Measurements from ENCODE around the gene UBA52. TPM values are rescaled to one million over a fixed set of nuclear protein-coding genes. Genes with fewer than 3 reads are reported as not detected.

The UBA52 gene
- total and polyA plus RNA-seq, 7 experiments from 2014 or later: 1,563 to 2,429 (median 2,196) TPM

- H3K4me1 Mint-ChIP-seq: peaks cover 6 to 32% (median 23%) of the 10 kb centered on the region in 7 donors
These were observed 38.5 kb downstream of the UBA52 start for GRCh38 chr19:18610245-18610555.

GRCh38 chr19:18610556-18611326, 39.1 kb downstream of the UBA52 start:
- H3K4me1 ChIP-seq (ENCODE audit: control insufficient read depth in 2 of 2, insufficient read depth in 2 of 2, low read length in 2 of 2): peaks cover 12% of the 10 kb centered on the region in 2 donors
- POLR2A ChIA-PET: no interaction called here
- H3K27me3 ChIP-seq (ENCODE audit: control insufficient read depth in 2 of 2, insufficient read depth in 2 of 2, low read length in 2 of 2): peaks cover 4 to 29% of the 10 kb centered on the region in 2 donors
- DNase-seq (no peak), ATAC-seq (no peak)
- Mint-ChIP-seq H3K4me1 (peaks cover 6 to 28% (median 20%) of the 10 kb centered on the region in 7 donors), H3K4me3 (peak overlapping the region in 9 of 10 donors; percentile 62 to 87 (median 73)), H3K36me3 (no peaks in the 10 kb centered on the region), H3K27me3 (peaks cover 49 to 79% (median 62%) of the 10 kb centered on the region in 5 donors), H3K27ac (peak overlapping the region in 1 of 9 donors; percentile 38), H3K9me3 (peaks cover 0 to 3% (median 0%) of the 10 kb centered on the region in 11 donors)
- intact Hi-C loops (cut with micrococcal nuclease): loop anchor here in 1 of 2 donors (5.0 kb wide), 1 partner anchor 177 kb away; no protein-coding TSS in a partner anchor
- no peaks in the 10 kb centered on the region for H3K9me3 ChIP-seq (ENCODE audit: control insufficient read depth in 2 of 3, low read length in 3 of 3)
- CTCF ChIA-PET: no interaction called here
- H3K4me3 ChIP-seq (ENCODE audit: low read length): no peak overlapping the region
- H3K36me3 ChIP-seq (ENCODE audit: control insufficient read depth in 2 of 3, insufficient read depth in 3 of 3, low read length in 3 of 3): no peaks in the 10 kb centered on the region
- no peak overlapping the region for H3K27ac ChIP-seq (ENCODE audit: low read depth, low read length)

More at GRCh38 chr19:18610245-18610555, 38.5 kb downstream of the UBA52 start:
- Histone ChIP-seq H3K9me3 (ENCODE audit: control insufficient read depth in 2 of 3, low read length in 3 of 3) (no peaks in the 10 kb centered on the region), H3K27ac (ENCODE audit: low read depth, low read length) (no peak overlapping the region), H3K4me1 (ENCODE audit: control insufficient read depth in 2 of 2, insufficient read depth in 2 of 2, low read length in 2 of 2) (peaks cover 12% of the 10 kb centered on the region in 2 donors), H3K4me3 (ENCODE audit: low read length) (no peak overlapping the region), H3K27me3 (ENCODE audit: control insufficient read depth in 2 of 2, insufficient read depth in 2 of 2, low read length in 2 of 2) (peaks cover 4 to 29% of the 10 kb centered on the region in 2 donors), H3K36me3 (ENCODE audit: control insufficient read depth in 2 of 3, insufficient read depth in 3 of 3, low read length in 3 of 3) (no peaks in the 10 kb centered on the region)
- peak overlapping the region in 2 of 10 donors; percentile 25 to 35 for H3K4me3 Mint-ChIP-seq
- peaks cover 0 to 3% (median 0%) of the 10 kb centered on the region in 11 donors for H3K9me3 Mint-ChIP-seq
- DNase-seq (no peak), ATAC-seq (no peak)
- intact Hi-C loops (cut with micrococcal nuclease): loop anchor here in 1 of 2 donors (5.0 kb wide), 1 partner anchor 177 kb away; no protein-coding TSS in a partner anchor
- ChIA-PET POLR2A (no interaction called here), CTCF (no interaction called here)
- H3K36me3 Mint-ChIP-seq: peaks cover 0 to 3% (median 0%) of the 10 kb centered on the region in 5 donors
- peaks cover 52 to 78% (median 65%) of the 10 kb centered on the region in 5 donors for H3K27me3 Mint-ChIP-seq
- no peak overlapping the region for H3K27ac Mint-ChIP-seq

GRCh38 chr19:18611327-18612050, 39.8 kb downstream of the UBA52 start:
- peak overlapping the region in 1 of 9 donors; percentile 32 for H3K27ac Mint-ChIP-seq
- H3K4me1 Mint-ChIP-seq: peaks cover 6 to 28% (median 20%) of the 10 kb centered on the region in 7 donors
- DNase-seq: no peak
- no peaks in the 10 kb centered on the region for H3K36me3 Mint-ChIP-seq
- H3K4me3 Mint-ChIP-seq: peak overlapping the region in 9 of 10 donors; percentile 74 to 87 (median 80)
- ChIA-PET POLR2A (interaction anchor here (1.0 to 1.5 kb wide), 2 partner anchors 10 to 23 kb away, joined by 4 to 5 read pairs; partner anchors contain the start of gene REX1BD), CTCF (no interaction called here)
- H3K27me3 ChIP-seq (ENCODE audit: control insufficient read depth in 2 of 2, insufficient read depth in 2 of 2, low read length in 2 of 2): peaks cover 4 to 29% of the 10 kb centered on the region in 2 donors
- H3K9me3 Mint-ChIP-seq: peaks cover 0 to 3% (median 0%) of the 10 kb centered on the region in 11 donors
- intact Hi-C loops (cut with micrococcal nuclease): loop anchor here (1.0 to 5.0 kb wide), 2 partner anchors 25 to 176 kb away; no protein-coding TSS in a partner anchor
- peak overlapping the region; percentile 61 for H3K4me3 ChIP-seq (ENCODE audit: low read length)
- no peaks in the 10 kb centered on the region for H3K36me3 ChIP-seq (ENCODE audit: control insufficient read depth in 2 of 3, insufficient read depth in 3 of 3, low read length in 3 of 3)
- H3K9me3 ChIP-seq (ENCODE audit: control insufficient read depth in 2 of 3, low read length in 3 of 3): no peaks in the 10 kb centered on the region
- peaks cover 49 to 81% (median 67%) of the 10 kb centered on the region in 5 donors for H3K27me3 Mint-ChIP-seq
- peaks cover 12% of the 10 kb centered on the region in 2 donors for H3K4me1 ChIP-seq (ENCODE audit: control insufficient read depth in 2 of 2, insufficient read depth in 2 of 2, low read length in 2 of 2)
- peak; percentile 48 for ATAC-seq
- H3K27ac ChIP-seq (ENCODE audit: low read depth, low read length): no peak overlapping the region

GRCh38 chr19:18612051-18612771, 40.6 kb downstream of the UBA52 start:
- CTCF ChIA-PET: no interaction called here
- no peaks in the 10 kb centered on the region for H3K9me3 ChIP-seq (ENCODE audit: control insufficient read depth in 2 of 3, low read length in 3 of 3)

GRCh38 chr19:18612772-18613588, 41.3 kb downstream of the UBA52 start, which contains the start of gene TMEM59L:
TMEM59L (plus strand) TSS chr19:18612870; CDS start chr19:18612959, 89 bp downstream.
- no peaks in the 10 kb centered on the region for H3K9me3 ChIP-seq (ENCODE audit: control insufficient read depth in 2 of 3, low read length in 3 of 3)
- Mint-ChIP-seq H3K36me3 (no peaks in the 10 kb centered on the region), H3K27me3 (peaks cover 49 to 75% (median 70%) of the 10 kb centered on the region in 5 donors), H3K4me3 (peak within 1 kb of the TSS; percentile 71 to 87 (median 79)), H3K4me1 (peaks cover 6 to 28% (median 18%) of the 10 kb centered on the region in 7 donors), H3K9me3 (peaks cover 0 to 3% (median 0%) of the 10 kb centered on the region in 11 donors), H3K27ac (peak within 1 kb of the TSS in 3 of 9 donors; percentile 55 to 77 (median 62))
- no peaks in the 10 kb centered on the region for H3K36me3 ChIP-seq (ENCODE audit: control insufficient read depth in 2 of 3, insufficient read depth in 3 of 3, low read length in 3 of 3)
- H3K27me3 ChIP-seq (ENCODE audit: control insufficient read depth in 2 of 2, insufficient read depth in 2 of 2, low read length in 2 of 2): peaks cover 11 to 26% of the 10 kb centered on the region in 2 donors
- H3K4me3 ChIP-seq (ENCODE audit: low read length): peak within 1 kb of the TSS; percentile 61
- ChIA-PET POLR2A (interaction anchor here (0.6 to 1.5 kb wide), 4 partner anchors 9 to 176 kb away, joined by 3 to 5 read pairs (median 3); no protein-coding TSS in a partner anchor), CTCF (no interaction called here)
- DNase-seq: peak in 8 of 9 donors; percentile 36 to 68 (median 51)
- intact Hi-C loops (cut with micrococcal nuclease): loop anchor here (1.0 to 5.0 kb wide), 2 partner anchors 23 to 174 kb away; no protein-coding TSS in a partner anchor
- peaks cover 12% of the 10 kb centered on the region in 2 donors for H3K4me1 ChIP-seq (ENCODE audit: control insufficient read depth in 2 of 2, insufficient read depth in 2 of 2, low read length in 2 of 2)
- no peak within 1 kb of the TSS for H3K27ac ChIP-seq (ENCODE audit: low read depth, low read length)
- ATAC-seq: peak; percentile 73

More at GRCh38 chr19:18612051-18612771, 40.6 kb downstream of the UBA52 start:
- DNase-seq (no peak), ATAC-seq (no peak)
- peaks cover 5 to 29% of the 10 kb centered on the region in 2 donors for H3K27me3 ChIP-seq (ENCODE audit: control insufficient read depth in 2 of 2, insufficient read depth in 2 of 2, low read length in 2 of 2)
- POLR2A ChIA-PET: interaction anchor here (0.6 to 1.5 kb wide), 5 partner anchors 9 to 177 kb away, joined by 3 to 5 read pairs (median 3); partner anchors contain the start of gene REX1BD
- no peak overlapping the region for H3K27ac ChIP-seq (ENCODE audit: low read depth, low read length)
- no peaks in the 10 kb centered on the region for H3K36me3 Mint-ChIP-seq
- peaks cover 12% of the 10 kb centered on the region in 2 donors for H3K4me1 ChIP-seq (ENCODE audit: control insufficient read depth in 2 of 2, insufficient read depth in 2 of 2, low read length in 2 of 2)
- peaks cover 0 to 3% (median 0%) of the 10 kb centered on the region in 11 donors for H3K9me3 Mint-ChIP-seq
- peaks cover 49 to 77% (median 68%) of the 10 kb centered on the region in 5 donors for H3K27me3 Mint-ChIP-seq
- H3K4me1 Mint-ChIP-seq: peaks cover 6 to 28% (median 18%) of the 10 kb centered on the region in 7 donors
- peak overlapping the region; percentile 61 for H3K4me3 ChIP-seq (ENCODE audit: low read length)
- no peaks in the 10 kb centered on the region for H3K36me3 ChIP-seq (ENCODE audit: control insufficient read depth in 2 of 3, insufficient read depth in 3 of 3, low read length in 3 of 3)
- peak overlapping the region; percentile 71 to 87 (median 79) for H3K4me3 Mint-ChIP-seq
- intact Hi-C loops (cut with micrococcal nuclease): loop anchor here (1.0 to 5.0 kb wide), 2 partner anchors 24 to 175 kb away; no protein-coding TSS in a partner anchor
- peak overlapping the region in 2 of 9 donors; percentile 62 to 77 for H3K27ac Mint-ChIP-seq
